Measurements from ENCODE around the gene BRF1.

BRF1 gene

DNA sequence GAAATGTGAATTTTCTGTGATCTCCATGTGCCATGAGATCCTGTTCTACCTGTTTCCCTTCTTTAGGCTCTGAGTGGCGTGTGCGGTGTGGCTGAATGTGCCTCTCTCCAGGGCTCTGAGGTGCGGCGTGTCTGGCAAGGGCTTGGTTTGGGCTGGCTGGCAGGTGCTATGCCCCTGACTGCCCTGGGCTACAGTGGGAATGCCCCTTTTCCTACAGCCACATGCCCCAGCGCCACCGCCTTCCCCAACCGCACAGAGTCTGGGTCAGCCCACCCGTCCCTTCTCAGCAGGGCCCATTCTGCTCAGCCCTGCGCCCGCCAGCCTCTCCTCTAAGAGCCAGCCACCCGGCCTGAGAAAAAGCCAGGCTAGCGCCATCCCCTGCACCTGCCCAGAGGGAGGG is 27.7 kb downstream of the BRF1 start:
- no peak overlapping the region for H3K27ac Mint-ChIP-seq
- no peaks in the 10 kb centered on the region for H3K36me3 Mint-ChIP-seq

DNA sequence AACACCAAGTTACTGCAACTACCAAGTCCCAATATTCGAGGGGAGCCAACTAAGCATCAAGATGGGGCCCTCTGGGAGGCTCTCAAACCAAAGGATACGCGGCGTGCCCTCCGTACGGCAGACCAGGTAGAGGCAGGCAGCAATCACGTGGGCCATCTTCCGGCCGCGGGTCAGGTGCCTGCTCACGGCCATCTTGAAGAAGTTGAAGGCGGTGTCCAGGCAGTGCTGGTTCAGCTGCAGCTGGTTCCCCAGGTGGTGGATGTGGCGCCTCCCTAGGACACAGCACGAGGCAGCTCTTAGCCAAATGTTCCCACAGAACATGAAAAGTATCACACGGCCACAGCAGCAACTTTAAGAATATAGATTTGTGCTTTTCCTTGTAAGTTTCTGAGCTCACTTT is 28.2 kb downstream of the BRF1 start:
- Mint-ChIP-seq H3K36me3 (no peaks in the 10 kb centered on the region), H3K9me3 (no peaks in the 10 kb centered on the region), H3K27ac (no peak overlapping the region), H3K4me3 (no peak overlapping the region), H3K4me1 (peaks cover 25% of the 10 kb centered on the region)
- ATAC-seq (no peak), DNase-seq (ENCODE audit: low spot score in 2 of 2) (no peak)

More for the DNA sequence above, 27.7 kb downstream of the BRF1 start:
- DNase-seq (ENCODE audit: low spot score in 2 of 2) (no peak), ATAC-seq (no peak)
- Mint-ChIP-seq H3K4me1 (peaks cover 25% of the 10 kb centered on the region), H3K9me3 (no peaks in the 10 kb centered on the region), H3K4me3 (no peak overlapping the region)

DNA sequence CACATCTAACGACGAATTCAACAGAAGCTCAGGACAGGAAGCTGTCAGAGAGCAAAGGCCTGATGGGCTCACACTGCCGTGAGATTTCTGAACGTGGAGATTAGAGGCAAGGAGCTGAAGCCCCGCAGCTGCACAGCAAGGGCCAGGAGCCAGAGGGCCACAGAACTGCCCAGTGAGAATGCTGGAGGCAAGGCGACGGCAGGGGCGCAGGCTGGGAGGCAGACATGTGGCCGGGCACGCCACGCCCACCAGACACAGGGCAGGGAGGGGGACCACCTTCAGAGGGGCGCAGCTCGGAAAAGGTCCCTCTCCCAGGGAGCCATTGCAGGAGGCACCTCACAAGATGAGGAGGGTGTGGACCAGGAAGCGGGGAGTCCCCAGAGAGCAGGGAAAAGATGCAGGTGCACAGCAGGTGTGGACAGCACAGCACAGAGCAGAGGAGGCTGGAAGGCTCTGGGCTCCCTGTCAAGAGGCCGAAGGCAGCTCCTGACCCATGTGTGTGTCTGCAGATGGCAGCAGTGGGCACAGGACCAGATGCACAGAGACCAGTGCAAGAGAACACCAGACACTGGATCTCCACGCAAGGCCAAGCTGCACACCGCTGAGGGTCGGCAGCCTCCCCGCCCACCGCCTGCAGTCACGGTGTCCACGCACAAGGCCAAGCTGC is 29.4 kb downstream of the BRF1 start:
- Mint-ChIP-seq H3K27ac (peak overlapping the region; percentile 70), H3K4me1 (peaks cover 25% of the 10 kb centered on the region), H3K9me3 (no peaks in the 10 kb centered on the region), H3K36me3 (peaks cover 5% of the 10 kb centered on the region), H3K4me3 (no peak overlapping the region)
- no peak for DNase-seq (ENCODE audit: low spot score in 2 of 2)
- ATAC-seq: no peak

DNA sequence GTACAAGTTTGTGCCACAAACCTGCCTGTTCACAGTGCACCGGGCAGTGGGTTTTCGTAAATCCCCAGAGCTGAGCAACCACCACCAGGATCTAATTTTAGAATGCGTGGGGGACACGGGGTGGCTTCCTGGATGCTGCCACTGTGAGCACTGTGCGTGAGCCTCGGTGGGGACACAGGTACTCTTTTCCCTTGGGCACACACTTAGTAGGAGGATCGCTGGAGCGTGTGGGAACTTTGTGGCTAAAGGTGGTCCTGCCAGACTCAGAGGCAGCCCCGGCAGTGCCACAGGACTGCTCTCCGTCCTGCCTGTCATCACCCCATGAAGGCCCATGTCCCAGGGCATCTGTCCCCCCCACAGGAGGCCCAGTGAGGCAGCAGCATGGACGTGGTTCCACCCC is 31.4 kb downstream of the BRF1 start:
- Mint-ChIP-seq H3K4me1 (peaks cover 24% of the 10 kb centered on the region), H3K4me3 (no peak overlapping the region), H3K27ac (no peak overlapping the region), H3K9me3 (no peaks in the 10 kb centered on the region), H3K36me3 (peaks cover 17% of the 10 kb centered on the region)
- ATAC-seq (no peak), DNase-seq (ENCODE audit: low spot score in 2 of 2) (no peak)

DNA sequence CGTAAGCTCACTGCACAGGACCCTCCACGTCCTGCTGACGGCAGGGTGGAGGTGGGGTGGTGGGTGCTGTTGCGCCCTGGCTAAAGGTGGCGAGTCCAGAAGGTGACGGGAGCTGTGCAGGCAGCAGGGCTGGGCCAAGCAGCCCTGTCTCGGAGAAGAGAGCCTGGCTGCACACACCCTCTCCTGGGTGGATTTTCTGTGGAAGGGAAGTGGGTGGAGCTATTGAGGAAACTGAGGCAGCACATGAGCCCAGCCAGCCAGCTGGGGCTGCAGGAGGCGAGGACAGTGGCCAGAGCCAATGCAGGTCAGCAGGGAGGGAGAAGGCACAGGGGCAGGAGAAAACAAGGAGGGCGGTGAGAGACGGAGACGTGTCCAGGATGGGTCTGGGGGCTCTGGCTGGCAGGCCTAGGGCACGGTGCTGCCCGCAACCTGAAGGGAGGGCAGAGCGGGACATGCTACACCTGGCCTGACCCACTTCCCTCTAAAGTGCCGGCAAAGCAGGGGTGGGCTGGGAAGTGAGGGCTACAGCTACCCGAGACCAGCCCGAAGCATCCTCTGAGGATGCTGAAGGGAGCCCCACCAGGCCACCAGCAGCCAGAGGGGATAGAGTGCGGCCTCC is 32.0 kb downstream of the BRF1 start:
- Mint-ChIP-seq H3K4me3 (no peak overlapping the region), H3K9me3 (no peaks in the 10 kb centered on the region), H3K27ac (peak overlapping the region; percentile 68), H3K4me1 (peaks cover 18% of the 10 kb centered on the region), H3K36me3 (peaks cover 23% of the 10 kb centered on the region)
- peak; percentile 11 for ATAC-seq
- no peak for DNase-seq (ENCODE audit: low spot score in 2 of 2)

DNA sequence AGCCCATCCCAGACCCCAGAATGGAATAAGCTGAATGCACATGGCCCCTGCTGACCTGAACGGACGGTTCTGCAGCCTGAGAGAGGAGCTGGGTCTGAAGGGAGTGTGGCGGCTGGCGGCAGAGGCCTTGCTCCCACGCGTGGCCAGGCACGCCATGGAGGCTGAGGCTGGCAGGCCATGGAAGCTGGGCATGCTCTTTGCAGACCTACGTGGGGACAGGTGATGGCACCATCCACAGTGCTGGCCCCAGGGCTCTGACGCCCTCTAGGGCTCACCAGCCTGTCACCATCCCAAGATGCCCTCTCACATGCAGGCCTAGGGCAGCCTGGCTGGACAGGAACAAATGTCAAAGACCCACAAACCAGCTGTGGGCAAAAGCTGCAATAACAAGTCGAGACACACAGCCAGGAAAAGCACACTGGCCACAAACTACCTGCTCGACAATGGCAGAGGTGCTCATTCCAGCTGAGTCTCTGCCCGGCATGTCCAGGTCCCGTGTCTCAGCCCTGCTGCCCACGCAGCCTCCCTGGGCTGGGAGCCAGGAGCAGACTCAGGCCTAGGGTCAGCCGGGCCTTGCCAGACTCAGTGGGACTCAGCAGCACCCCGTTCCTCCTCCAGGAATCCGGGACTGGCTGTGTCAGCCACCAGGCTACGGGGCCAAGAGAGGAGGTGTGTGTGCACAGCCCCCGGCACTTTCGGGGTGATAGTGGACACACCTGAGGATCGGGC is 32.8 kb downstream of the BRF1 start:
- ATAC-seq: peak; percentile 28
- Mint-ChIP-seq H3K4me3 (no peak overlapping the region), H3K27ac (peak overlapping the region; percentile 68), H3K36me3 (peaks cover 32% of the 10 kb centered on the region), H3K4me1 (peaks cover 18% of the 10 kb centered on the region), H3K9me3 (no peaks in the 10 kb centered on the region)
- DNase-seq (ENCODE audit: low spot score in 2 of 2): no peak

DNA sequence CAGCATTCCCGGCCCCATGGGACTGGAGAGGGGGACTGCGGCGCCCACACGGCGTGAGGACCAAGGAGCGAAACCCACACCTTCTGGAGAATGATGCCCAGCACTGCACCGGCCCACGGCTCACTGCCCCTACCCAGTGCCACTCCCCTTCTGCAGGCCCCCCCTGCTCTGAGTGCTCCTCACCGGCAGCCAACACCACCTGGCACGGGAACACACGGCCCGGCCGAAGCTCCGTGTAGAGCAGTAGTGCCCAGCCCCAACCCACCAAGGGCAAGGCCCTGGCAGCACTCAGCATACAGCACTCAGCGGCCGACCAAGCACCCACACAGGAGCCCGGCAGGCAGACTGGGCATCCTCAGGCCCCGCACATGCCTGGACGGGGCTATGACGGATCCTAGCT is 39.0 kb downstream of the BRF1 start:
- Mint-ChIP-seq H3K4me3 (no peak overlapping the region), H3K9me3 (no peaks in the 10 kb centered on the region), H3K27ac (no peak overlapping the region), H3K36me3 (peaks cover 33% of the 10 kb centered on the region), H3K4me1 (no peaks in the 10 kb centered on the region)
- no peak for DNase-seq (ENCODE audit: low spot score in 2 of 2)
- no peak for ATAC-seq

DNA sequence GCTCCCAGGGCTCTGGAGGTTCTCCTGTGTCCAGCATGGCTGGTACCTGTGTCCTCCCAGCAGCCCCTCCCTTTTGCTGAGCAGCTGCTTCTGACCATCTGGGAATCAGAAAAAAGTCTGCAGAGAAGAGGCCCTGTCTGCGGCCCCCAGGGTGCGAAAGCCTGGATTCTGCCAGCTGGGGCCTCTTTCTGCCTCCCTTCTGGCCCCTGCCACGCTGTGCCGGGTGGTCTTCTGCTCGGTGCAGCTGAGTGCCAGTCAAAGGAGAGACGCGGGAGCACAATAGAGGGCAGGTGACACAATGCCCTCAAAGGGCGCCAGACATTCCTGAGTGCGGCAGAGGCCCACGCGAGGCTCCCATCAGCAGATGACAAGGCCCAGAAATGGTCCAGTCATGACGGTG is 39.8 kb downstream of the BRF1 start:
- no peak overlapping the region for H3K27ac Mint-ChIP-seq
- H3K36me3 Mint-ChIP-seq: peaks cover 27% of the 10 kb centered on the region
- no peaks in the 10 kb centered on the region for H3K9me3 Mint-ChIP-seq
- no peak for DNase-seq (ENCODE audit: low spot score in 2 of 2)
- no peak overlapping the region for H3K4me3 Mint-ChIP-seq
- no peaks in the 10 kb centered on the region for H3K4me1 Mint-ChIP-seq
- no peak for ATAC-seq

DNA sequence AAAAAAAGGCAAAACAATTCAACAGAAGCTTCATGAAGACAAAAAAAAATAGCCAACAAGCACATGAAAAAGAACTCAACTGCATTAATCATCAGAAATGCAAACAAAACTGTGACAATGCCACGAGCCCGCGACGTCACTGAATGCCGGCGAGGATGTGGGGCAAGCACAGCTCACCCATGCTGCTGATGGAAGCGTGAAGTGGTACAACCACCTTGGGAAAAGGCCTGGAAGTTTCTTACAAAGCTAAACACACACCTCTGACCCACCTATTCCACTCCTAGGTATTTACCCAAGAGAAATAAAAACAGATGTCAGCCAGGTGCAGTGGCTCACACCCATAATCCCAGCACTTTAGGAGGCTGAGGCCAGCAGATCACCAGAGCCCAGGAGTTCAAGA is 42.0 kb downstream of the BRF1 start:
- H3K4me3 Mint-ChIP-seq: no peak overlapping the region
- no peaks in the 10 kb centered on the region for H3K9me3 Mint-ChIP-seq
- H3K36me3 Mint-ChIP-seq: peaks cover 10% of the 10 kb centered on the region
- DNase-seq (ENCODE audit: low spot score in 2 of 2) (no peak), ATAC-seq (no peak)
- no peak overlapping the region for H3K27ac Mint-ChIP-seq
- peaks cover under 1% of the 10 kb centered on the region for H3K4me1 Mint-ChIP-seq

DNA sequence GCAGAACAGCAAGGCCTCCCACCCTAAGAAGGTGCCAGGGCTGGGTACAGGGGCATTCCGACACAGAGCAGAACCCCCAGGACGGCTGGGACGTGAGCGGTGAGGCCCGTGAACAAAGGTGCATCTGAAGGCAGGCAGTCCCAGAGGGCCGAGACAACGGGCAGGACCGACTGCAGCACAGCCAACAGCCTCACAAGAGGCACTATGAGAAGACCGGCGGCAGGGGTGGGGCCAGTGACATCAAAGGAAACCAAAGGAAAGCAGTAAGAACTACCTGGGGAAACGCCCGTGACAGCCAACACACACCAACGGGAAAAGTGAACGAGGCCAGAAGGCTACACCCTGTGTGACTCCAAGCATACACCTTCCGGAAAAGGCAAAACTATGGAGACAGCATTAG is 43.3 kb downstream of the BRF1 start:
- H3K36me3 Mint-ChIP-seq: peaks cover 12% of the 10 kb centered on the region
- H3K9me3 Mint-ChIP-seq: no peaks in the 10 kb centered on the region
- DNase-seq (ENCODE audit: low spot score in 2 of 2): no peak
- no peak overlapping the region for H3K4me3 Mint-ChIP-seq
- peaks cover 12% of the 10 kb centered on the region for H3K4me1 Mint-ChIP-seq
- ATAC-seq: no peak
- no peak overlapping the region for H3K27ac Mint-ChIP-seq

DNA sequence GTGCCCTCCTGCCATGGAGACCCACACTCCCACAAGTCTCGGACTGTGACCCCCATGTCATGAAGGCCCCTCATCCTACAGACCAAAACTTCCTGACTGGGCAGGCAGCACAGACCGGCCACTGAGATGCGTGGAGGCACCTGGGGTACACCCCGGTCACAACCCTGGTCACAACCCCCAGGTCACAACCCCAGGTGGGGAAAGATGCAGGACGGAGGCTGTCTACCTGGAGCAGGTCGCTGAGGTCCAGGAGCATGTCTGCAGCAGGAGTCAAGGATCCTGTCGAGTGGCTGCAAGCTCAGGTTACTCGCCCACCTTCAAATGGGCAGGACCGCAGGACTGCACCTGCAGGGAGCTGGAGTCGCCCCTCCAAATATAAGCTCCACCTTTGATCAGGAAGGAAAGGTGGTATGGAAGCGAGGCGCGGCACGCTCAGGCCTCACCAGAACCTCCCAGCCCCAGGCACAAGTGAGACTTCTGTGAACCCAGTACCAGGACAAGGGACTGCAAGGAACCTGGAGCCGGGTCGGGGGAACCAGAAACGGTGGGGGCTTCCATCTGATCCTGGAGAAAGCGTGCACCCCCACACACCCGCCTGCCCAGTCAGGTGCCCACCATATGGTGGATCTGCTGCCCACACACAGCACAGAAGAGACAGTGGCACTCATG is 44.4 kb downstream of the BRF1 start:
- Mint-ChIP-seq H3K9me3 (no peaks in the 10 kb centered on the region), H3K36me3 (peaks cover 16% of the 10 kb centered on the region), H3K27ac (no peak overlapping the region), H3K4me1 (peaks cover 12% of the 10 kb centered on the region), H3K4me3 (no peak overlapping the region)
- ATAC-seq: no peak
- DNase-seq (ENCODE audit: low spot score in 2 of 2): no peak

DNA sequence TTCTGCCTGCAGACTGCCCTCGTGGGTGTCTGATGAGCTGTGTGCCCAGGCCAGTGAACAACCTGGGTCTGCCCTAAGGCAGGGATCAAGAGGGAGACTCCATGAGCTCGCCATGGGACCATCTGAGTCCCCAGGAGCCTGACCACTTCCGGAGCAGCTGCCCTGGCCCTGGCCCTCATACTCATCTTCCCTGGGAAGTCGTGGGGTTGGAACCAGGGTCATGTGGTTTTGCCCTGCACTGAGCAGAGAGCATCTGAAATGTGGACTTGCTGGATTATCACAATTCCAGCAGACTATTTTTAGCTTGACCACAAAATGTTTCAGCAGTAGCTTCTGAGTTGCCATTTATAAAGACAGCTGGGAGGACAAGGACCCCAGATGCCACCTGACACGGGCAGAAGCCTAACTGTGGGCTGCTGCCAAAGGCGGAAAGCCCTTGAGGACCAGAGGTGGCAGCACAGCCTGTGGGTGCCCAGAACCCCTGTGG is 45.7 kb downstream of the BRF1 start:
- no peak for ATAC-seq
- Mint-ChIP-seq H3K4me1 (peaks cover 19% of the 10 kb centered on the region), H3K4me3 (no peak overlapping the region), H3K36me3 (peaks cover 25% of the 10 kb centered on the region), H3K9me3 (no peaks in the 10 kb centered on the region), H3K27ac (no peak overlapping the region)
- DNase-seq (ENCODE audit: low spot score in 2 of 2): no peak

DNA sequence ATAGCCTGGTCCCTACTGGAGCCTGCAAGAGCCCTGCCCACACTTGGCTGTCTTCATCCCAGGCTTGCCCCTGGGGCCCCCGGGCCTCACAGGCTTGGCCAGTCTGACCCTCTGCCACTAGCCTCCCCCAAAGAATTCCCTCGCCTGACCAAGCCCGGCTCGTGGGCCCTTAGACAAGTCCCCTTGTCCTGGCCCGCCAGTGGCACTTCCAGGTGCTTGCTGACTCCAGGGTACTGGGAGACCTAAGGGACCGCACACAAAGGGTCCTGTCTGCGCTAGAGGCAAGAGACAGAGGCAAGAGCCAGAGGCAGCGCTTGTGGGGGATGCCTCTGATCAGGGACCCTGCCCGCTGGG is 47.5 kb downstream of the BRF1 start:
- peaks cover 30% of the 10 kb centered on the region for H3K36me3 Mint-ChIP-seq
- ATAC-seq: no peak
- no peak for DNase-seq (ENCODE audit: low spot score in 2 of 2)
- peaks cover 21% of the 10 kb centered on the region for H3K4me1 Mint-ChIP-seq
- no peaks in the 10 kb centered on the region for H3K9me3 Mint-ChIP-seq
- peak overlapping the region; percentile 78 for H3K27ac Mint-ChIP-seq
- no peak overlapping the region for H3K4me3 Mint-ChIP-seq

DNA sequence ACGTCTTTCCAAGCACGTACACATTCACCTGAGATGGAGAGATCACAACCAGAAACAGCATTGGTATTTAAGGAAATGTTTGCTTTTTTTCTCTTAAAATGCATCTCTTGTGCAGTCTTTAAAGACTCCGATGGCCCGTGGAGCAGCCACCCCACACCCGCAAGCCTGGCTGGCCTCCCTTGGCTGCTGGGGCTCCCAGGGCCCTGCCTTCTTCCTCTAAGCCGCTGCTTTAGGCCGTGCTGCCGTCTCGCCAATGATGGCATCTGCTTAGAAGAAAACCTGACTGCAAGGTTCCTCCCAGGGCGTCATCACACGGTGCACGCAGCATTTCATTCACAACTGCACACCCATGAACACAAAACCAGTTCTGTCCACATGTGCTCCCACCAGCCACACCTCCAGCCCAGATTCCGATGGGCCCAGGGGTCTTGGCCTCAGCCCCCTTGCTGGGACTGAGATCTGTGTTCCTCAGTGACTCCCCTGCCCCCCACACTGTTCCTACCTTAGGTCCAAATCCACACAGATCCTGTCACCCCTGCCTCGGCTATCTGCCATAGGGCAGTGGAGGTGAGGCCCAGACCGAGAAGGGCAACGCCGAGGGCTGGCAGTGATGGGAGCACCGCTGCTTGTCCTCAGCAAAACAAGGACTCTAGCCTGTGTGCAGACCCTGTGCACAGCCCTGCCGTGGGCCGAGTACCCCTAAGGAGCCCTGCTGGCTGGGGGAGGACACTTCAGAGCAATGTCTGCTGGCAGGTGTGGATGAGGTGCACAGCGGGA is 48.1 kb downstream of the BRF1 start:
- H3K36me3 Mint-ChIP-seq: peaks cover 30% of the 10 kb centered on the region
- H3K4me1 Mint-ChIP-seq: peaks cover 25% of the 10 kb centered on the region
- no peaks in the 10 kb centered on the region for H3K9me3 Mint-ChIP-seq
- ATAC-seq (no peak), DNase-seq (ENCODE audit: low spot score in 2 of 2) (no peak)
- no peak overlapping the region for H3K4me3 Mint-ChIP-seq
- H3K27ac Mint-ChIP-seq: peak overlapping the region; percentile 78

DNA sequence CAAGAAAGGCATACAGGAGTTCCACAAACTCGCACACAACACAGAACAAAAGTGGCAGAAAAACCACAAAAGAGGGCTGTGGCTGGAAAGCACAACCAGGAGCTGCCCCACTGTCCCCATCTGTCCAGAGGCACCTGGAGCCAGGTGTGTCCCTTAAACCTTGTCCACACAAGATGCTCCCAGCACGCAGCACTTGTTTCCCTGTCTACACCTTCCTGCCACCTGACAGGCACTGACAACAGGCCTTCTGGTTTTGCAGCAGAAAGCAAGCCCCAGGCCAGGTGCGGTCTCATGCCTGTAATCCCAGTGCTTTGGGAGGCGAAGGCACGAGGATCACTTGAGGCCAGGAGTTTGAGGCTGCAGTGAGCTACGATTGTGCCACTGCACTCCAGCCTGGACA is 48.9 kb downstream of the BRF1 start:
- Mint-ChIP-seq H3K27ac (no peak overlapping the region), H3K4me1 (peaks cover 33% of the 10 kb centered on the region), H3K9me3 (no peaks in the 10 kb centered on the region), H3K4me3 (no peak overlapping the region), H3K36me3 (peaks cover 36% of the 10 kb centered on the region)
- DNase-seq (ENCODE audit: low spot score in 2 of 2) (no peak), ATAC-seq (no peak)

Data from stimulated activated effector memory CD8-positive, alpha-beta T cell treated with anti-CD3 and anti-CD28 coated beads, Interleukin-12 subunit alpha, Interleukin-12 subunit beta, amount 100 ng/mL, for 72 hours (primary cell).